D721Med (cell line): ENCODE data around the gene MTERF4.

ENCODE experiments used
- DNase-seq: peaks from one replicate; pipeline ENCODE4 v3.0.0; 2011; ENCODE audit warnings: low spot score; ENCODE audit not compliant: insufficient read length
- FAIRE-seq: peaks from 2 replicates; lab custom pipeline; 2011; peaks lifted over from hg19 to GRCh38; lab: Jason Lieb, UNC
- CTCF ChIP-seq: IDR thresholded peaks from 2 replicates; pipeline ENCODE4 v1.5.1; 2012; ENCODE audit warnings: mild to moderate bottlenecking, control low read depth; ENCODE audit not compliant: insufficient read depth; ENCODE audit errors: missing control alignments

MTERF4 gene

GRCh38 chr2:241102239-241102803 is at the start of gene MTERF4:
MTERF4 (minus strand) TSS chr2:241102287; CDS start chr2:241102273, 14 bp downstream.
- FAIRE-seq: no peak
- peak; percentile 59 for DNase-seq
- TF ChIP-seq CTCF: no peak

- TF ChIP-seq CTCF: no peak
- FAIRE-seq: no peak
- DNase-seq: no peak
Measured at GRCh38 chr2:241150660-241151530, 48.8 kb upstream of the MTERF4 start.

- TF ChIP-seq CTCF: no peak
- peak; percentile 99 for DNase-seq
- no peak for FAIRE-seq
Measured at GRCh38 chr2:241149925-241150659, 48.0 kb upstream of the MTERF4 start, which contains the start of gene PPP1R7. PPP1R7 (plus strand) TSS chr2:241150467; CDS start chr2:241150496, 29 bp downstream.

- FAIRE-seq (no peak), DNase-seq (no peak)
- no peak for TF ChIP-seq CTCF
Measured at GRCh38 chr2:241149675-241149924, 47.5 kb upstream of the MTERF4 start.

- DNase-seq: peak; percentile 83
- FAIRE-seq: no peak
- no peak for TF ChIP-seq CTCF
Measured at GRCh38 chr2:241148891-241149674, 47.0 kb upstream of the MTERF4 start, which contains the start of gene PASK. PASK (minus strand) TSS chr2:241149472; CDS start chr2:241143032, 6,440 bp downstream.

- no peak for DNase-seq
- no peak for FAIRE-seq
- TF ChIP-seq CTCF: no peak
Measured at GRCh38 chr2:241148239-241148638, 46.2 kb upstream of the MTERF4 start.
